Activated CD4-positive, alpha-beta T cell treated with anti-CD3 and anti-CD28 coated beads, Interleukin-10, Interleukin-2, amounts not matched to agents 100 ng/mL and 50 ng/mL, durations not matched to agents 16 hours and 8 hours (primary cell): ENCODE data around the gene ADGRD1.
"Not testable (repeated sequence)": the region's sequence is repeated elsewhere in the genome, so short reads cannot be mapped to it uniquely, and the experiment has no call there.

ENCODE experiments used
- DNase-seq: peaks from one replicate; pipeline ENCODE4 v3.0.0-alpha.2; 2020

ADGRD1 gene

GRCh38 chr12:131126662-131127173 is 173.0 kb downstream of the ADGRD1 start:
- DNase-seq: no peak

- no peak for DNase-seq
Observed at GRCh38 chr12:131128556-131128955, 174.8 kb downstream of the ADGRD1 start.

GRCh38 chr12:131128966-131129619 is 175.4 kb downstream of the ADGRD1 start:
- not testable (repeated sequence) for DNase-seq

- no peak for DNase-seq
Observed at GRCh38 chr12:131129839-131130238, 176.1 kb downstream of the ADGRD1 start.

GRCh38 chr12:131130311-131130911 is 176.7 kb downstream of the ADGRD1 start:
- no peak for DNase-seq

GRCh38 chr12:131131077-131131807 is 177.5 kb downstream of the ADGRD1 start:
- no peak for DNase-seq

GRCh38 chr12:131131808-131132117 is 178.1 kb downstream of the ADGRD1 start:
- DNase-seq: no peak

- DNase-seq: peak; percentile 74
Observed at GRCh38 chr12:131132118-131132892, 178.6 kb downstream of the ADGRD1 start.

GRCh38 chr12:131133015-131133905 is 179.6 kb downstream of the ADGRD1 start:
- no peak for DNase-seq

- DNase-seq: no peak
Observed at GRCh38 chr12:131133994-131134393, 180.3 kb downstream of the ADGRD1 start.

- DNase-seq: no peak
Observed at GRCh38 chr12:131134523-131135310, 181.0 kb downstream of the ADGRD1 start.

GRCh38 chr12:131135311-131135785 is 181.6 kb downstream of the ADGRD1 start:
- no peak for DNase-seq

GRCh38 chr12:131135786-131136538 is 182.3 kb downstream of the ADGRD1 start:
- DNase-seq: no peak

- no peak for DNase-seq
Observed at GRCh38 chr12:131136539-131136872, 182.8 kb downstream of the ADGRD1 start.

GRCh38 chr12:131137009-131137835 is 183.5 kb downstream of the ADGRD1 start:
- no peak for DNase-seq

- no peak for DNase-seq
Observed at GRCh38 chr12:131137836-131138637, 184.3 kb downstream of the ADGRD1 start.

- no peak for DNase-seq
Observed at GRCh38 chr12:131138638-131139362, 185.1 kb downstream of the ADGRD1 start.
